Measurements from ENCODE around the gene PCYT2. TPM values are rescaled to one million over a fixed set of nuclear protein-coding genes. Genes with fewer than 3 reads are reported as not detected.

Gene PCYT2
- total RNA-seq, result 49.5 and 54.5 TPM in 2 replicates

DNA sequence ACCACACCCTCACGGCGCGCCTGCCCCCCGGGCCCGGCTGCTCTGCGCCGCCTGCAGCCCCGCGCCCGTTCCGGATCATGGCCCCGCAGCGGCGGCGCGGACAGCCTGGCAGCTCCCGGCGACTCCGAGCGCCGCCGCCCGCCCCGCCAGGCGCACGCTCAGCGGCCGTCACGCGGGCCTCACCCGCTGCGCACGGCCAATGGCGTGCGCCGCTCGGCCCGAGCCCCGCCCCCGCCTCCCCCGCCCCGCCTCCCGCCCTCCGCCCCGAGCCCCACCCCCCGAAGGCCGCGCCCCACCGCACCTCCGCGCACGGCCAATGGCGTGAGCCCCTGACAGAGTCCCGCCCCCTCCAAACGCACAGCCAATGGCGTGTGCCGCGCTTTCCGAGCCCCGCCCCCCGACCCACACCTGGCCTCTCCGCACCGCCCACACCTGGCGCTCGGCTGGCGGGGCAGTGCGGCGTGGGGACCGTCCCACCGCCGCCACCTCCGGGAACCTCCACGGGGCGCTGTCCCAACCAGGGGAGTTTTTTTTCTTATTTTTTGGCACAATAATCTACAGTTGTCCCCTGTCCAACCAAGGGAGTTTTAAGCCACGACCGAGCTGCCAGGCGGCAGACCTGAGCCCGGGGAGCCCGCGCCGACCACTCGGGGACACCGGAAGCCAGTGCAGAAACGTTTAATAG, at the start of gene PCYT2:
TSS of gene PCYT2 (minus strand) at position 123 of the 685 bp plus-strand sequence. CDS start at position 79, 44 bp downstream.
- DNase-seq (ENCODE audit: low spot score), result peak; percentile 91
- peak within 1 kb of the TSS; percentile 88 for H3K4me3 Mint-ChIP-seq
- no peaks in the 10 kb centered on the region for H3K9me3 Mint-ChIP-seq
- intact Hi-C loops (cut with micrococcal nuclease), result loop anchor here (1.0 to 2.0 kb wide), 4 partner anchors 15 to 79 kb away; partner anchors contain the start of genes ALYREF, ANAPC11, MAFG and P4HB
- H3K27me3 Mint-ChIP-seq (ENCODE audit: insufficient read depth), result no peaks in the 10 kb centered on the region
- H3K4me1 Mint-ChIP-seq (ENCODE audit: low read depth), result peaks cover 26% of the 10 kb centered on the region
- H3K27ac Mint-ChIP-seq, result peak within 1 kb of the TSS; percentile 61
- peaks cover 22% of the 10 kb centered on the region for H3K36me3 Mint-ChIP-seq (ENCODE audit: low read depth)

- Mint-ChIP-seq H3K4me1 (ENCODE audit: low read depth) (no peaks in the 10 kb centered on the region), H3K4me3 (no peak overlapping the region), H3K9me3 (no peaks in the 10 kb centered on the region), H3K36me3 (ENCODE audit: low read depth) (no peaks in the 10 kb centered on the region), H3K27me3 (ENCODE audit: insufficient read depth) (peaks cover 49% of the 10 kb centered on the region), H3K27ac (no peak overlapping the region)
- intact Hi-C loops (cut with micrococcal nuclease), result no loop called here
- DNase-seq (ENCODE audit: low spot score), result no peak
These were observed 49.1 kb upstream of the PCYT2 start for GRCh38 chr17:81960130-81960958.

DNA sequence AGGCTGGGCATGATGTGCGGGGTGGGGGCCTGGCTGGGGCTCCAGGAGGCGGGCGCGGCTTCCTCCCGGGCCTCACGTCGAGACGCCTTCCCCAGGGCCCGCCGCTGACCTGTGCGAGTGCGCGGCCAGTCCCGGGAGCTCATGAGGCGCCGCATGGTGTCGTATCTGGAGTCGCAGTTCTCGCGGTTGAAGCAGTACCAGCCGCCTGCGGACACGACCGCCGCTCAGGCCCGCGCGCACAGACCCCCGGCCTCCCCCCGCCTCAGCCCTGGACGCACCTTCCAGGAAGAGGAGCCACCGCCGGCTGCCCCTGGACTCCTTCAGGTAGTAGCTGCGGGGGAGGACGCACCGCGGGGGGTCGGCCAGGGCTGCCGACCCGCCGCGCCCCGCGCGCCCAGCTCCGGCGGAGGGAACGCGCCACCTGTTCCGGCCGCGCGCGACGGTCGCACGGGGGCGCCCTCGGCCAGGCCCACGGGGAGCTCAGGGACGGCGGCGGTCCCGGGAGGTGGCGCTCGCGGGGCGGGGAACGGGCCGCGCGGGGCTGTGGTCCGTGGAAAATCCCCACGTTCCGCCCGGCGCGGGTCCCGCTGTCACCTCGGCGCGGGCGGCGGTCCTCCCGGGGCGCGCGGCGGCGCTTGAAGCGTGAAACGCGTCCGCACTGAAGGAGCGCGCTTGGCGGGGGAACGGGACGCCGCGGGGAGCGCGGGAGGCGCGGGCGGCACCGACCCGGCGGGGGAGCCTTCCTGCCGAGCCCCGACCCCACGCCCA, 48.3 kb upstream of the PCYT2 start:
- Mint-ChIP-seq H3K4me3 (peak overlapping the region; percentile 61), H3K27ac (peak overlapping the region; percentile 75), H3K36me3 (ENCODE audit: low read depth) (no peaks in the 10 kb centered on the region), H3K9me3 (no peaks in the 10 kb centered on the region), H3K27me3 (ENCODE audit: insufficient read depth) (peaks cover 41% of the 10 kb centered on the region), H3K4me1 (ENCODE audit: low read depth) (no peaks in the 10 kb centered on the region)
- intact Hi-C loops (cut with micrococcal nuclease), result loop anchor here (1.0 to 2.0 kb wide), 2 partner anchors 61 to 195 kb away; no protein-coding TSS in a partner anchor
- DNase-seq (ENCODE audit: low spot score), result peak; percentile 77

- Mint-ChIP-seq H3K36me3 (ENCODE audit: low read depth) (no peaks in the 10 kb centered on the region), H3K9me3 (no peaks in the 10 kb centered on the region), H3K4me3 (peak overlapping the region; percentile 61), H3K27ac (peak overlapping the region; percentile 75), H3K27me3 (ENCODE audit: insufficient read depth) (peaks cover 34% of the 10 kb centered on the region), H3K4me1 (ENCODE audit: low read depth) (no peaks in the 10 kb centered on the region)
- intact Hi-C loops (cut with micrococcal nuclease), result loop anchor here (1.0 to 2.0 kb wide), 2 partner anchors 62 to 196 kb away; no protein-coding TSS in a partner anchor
- no peak for DNase-seq (ENCODE audit: low spot score)
These were observed 47.6 kb upstream of the PCYT2 start for GRCh38 chr17:81958633-81959342.

DNA sequence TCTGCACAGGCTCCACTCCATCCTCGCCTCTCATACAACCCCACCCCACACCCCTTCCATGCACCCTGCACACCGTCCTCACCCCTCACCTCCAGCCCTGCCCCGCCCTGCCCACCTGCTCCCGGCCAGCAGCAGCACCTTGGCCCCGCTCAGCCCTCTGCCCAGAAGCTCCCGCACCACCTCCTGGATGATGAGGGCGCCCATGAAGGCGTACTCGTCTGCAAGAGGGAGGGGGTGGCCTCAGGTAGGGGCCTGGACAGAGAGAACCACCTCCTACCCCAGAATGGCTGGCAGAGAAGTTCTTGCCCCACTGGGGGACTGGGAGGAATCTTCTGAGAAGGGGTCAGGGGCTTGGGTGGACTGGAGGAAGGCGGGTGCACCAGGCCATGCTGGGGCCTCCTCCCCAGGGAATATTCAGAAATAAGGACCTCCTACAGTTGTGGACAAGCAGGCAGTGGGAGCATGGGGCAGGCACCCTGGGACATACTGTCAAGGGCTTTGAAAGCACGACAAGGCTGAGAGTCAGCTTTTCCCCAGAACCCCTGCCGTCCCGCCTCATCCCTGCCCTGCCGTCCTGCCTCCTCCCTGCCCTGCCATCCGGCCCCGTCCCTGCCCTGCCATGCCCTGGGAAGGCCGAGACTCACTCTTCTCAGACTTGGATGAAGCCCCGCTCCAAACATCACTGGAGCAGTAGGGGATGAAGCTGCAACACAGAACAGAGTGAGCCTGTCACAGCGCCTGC, 46.7 kb upstream of the PCYT2 start:
- peaks cover 25% of the 10 kb centered on the region for H3K27me3 Mint-ChIP-seq (ENCODE audit: insufficient read depth)
- DNase-seq (ENCODE audit: low spot score), result no peak
- no peaks in the 10 kb centered on the region for H3K9me3 Mint-ChIP-seq
- no peaks in the 10 kb centered on the region for H3K4me1 Mint-ChIP-seq (ENCODE audit: low read depth)
- H3K27ac Mint-ChIP-seq, result peak overlapping the region; percentile 40
- no peaks in the 10 kb centered on the region for H3K36me3 Mint-ChIP-seq (ENCODE audit: low read depth)
- peak overlapping the region; percentile 61 for H3K4me3 Mint-ChIP-seq
- intact Hi-C loops (cut with micrococcal nuclease), result loop anchor here (2.0 kb wide), 1 partner anchor 197 kb away; no protein-coding TSS in a partner anchor

DNA sequence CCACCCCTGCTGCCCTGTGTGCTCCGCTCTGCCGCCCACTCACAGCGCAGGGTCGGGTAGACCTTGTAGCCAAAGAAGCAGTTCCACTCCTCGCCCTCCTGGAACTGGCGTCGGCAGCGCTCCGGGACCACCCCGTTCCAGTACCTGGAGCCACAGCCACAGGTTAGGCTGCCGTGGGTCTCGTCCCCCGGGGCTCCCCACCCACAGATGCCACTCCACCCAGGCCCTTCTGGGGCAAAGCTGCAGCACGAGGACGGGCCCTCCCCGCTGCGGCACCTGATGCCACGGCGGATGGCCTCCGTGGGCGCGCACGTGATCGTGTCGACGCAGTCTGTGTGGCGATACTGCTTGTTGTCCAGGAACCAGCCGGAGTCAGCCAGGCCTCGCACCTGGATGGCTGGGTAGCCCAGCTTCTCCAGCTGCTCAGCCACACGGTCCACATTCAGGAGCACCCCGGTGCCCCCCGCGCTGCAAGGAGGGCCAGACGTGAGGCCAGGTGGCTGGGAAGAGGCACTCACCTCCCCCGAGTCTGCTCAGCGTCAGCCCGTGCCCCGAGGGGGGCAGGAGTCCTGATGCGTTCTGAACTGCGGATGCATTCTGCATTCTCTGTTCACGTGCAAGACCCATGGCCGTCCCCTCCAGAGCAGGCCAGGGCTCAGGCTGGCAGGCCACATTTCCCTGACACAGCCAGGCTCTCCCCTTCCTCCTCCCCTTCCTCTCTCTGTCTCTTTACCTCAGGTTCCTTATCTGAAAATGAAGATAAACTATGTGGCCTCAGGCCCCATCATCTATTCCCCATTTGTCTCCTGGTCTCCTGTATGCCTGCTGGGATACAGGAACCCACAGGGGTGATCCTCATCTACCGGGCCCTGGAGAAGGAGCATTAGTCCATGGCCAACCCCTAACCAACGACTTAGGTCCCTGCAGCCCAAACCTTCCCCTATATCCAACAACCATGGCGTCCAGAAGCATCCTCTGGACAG, 45.7 kb upstream of the PCYT2 start:
- Mint-ChIP-seq H3K27me3 (ENCODE audit: insufficient read depth) (peaks cover 19% of the 10 kb centered on the region), H3K36me3 (ENCODE audit: low read depth) (no peaks in the 10 kb centered on the region), H3K9me3 (no peaks in the 10 kb centered on the region), H3K4me3 (no peak overlapping the region), H3K27ac (peak overlapping the region; percentile 40), H3K4me1 (ENCODE audit: low read depth) (no peaks in the 10 kb centered on the region)
- DNase-seq (ENCODE audit: low spot score), result no peak
- intact Hi-C loops (cut with micrococcal nuclease), result no loop called here

DNA sequence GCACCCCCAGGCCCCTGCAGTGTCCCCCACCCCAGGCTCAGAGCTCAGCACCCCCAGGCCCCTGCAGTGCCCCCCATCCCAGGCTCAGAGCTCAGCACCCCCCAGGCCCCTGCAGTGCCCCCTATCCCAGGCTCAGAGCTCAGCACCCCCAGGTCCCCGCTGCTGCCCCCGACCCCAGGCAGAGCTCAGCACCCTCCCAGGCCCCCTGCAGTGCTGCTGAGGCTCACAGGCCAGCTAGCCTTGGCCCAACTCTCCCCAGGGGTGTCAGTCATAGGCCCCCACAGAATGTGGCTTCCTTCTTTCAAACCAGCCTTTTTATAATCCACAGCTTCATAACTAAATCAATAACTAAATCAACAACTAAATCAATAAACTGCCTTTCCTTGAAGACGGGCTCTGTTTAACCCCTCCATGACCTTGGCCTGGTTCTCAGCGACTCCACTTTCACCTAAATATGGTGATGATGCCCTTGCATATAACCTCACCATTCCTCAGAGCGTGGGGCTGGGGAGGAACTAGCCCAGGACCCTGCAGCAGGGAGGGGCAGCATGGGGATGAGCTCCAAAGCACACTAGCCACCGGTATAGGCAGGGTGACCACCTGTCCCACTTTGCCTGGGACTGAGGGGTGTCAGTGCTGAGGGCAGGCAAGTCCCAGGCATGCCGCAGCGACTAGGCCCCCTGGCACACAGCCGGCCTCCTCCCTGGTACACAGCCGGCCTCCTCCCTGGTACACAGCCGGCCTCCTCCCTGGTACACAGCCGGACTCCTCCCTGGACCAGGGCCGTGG, 44.8 kb upstream of the PCYT2 start:
- intact Hi-C loops (cut with micrococcal nuclease), result no loop called here
- no peak for DNase-seq (ENCODE audit: low spot score)
- Mint-ChIP-seq H3K36me3 (ENCODE audit: low read depth) (no peaks in the 10 kb centered on the region), H3K9me3 (no peaks in the 10 kb centered on the region), H3K27me3 (ENCODE audit: insufficient read depth) (peaks cover 22% of the 10 kb centered on the region), H3K4me1 (ENCODE audit: low read depth) (no peaks in the 10 kb centered on the region), H3K4me3 (no peak overlapping the region), H3K27ac (no peak overlapping the region)

- Mint-ChIP-seq H3K36me3 (ENCODE audit: low read depth) (no peaks in the 10 kb centered on the region), H3K9me3 (no peaks in the 10 kb centered on the region), H3K27ac (no peak overlapping the region), H3K4me3 (no peak overlapping the region), H3K4me1 (ENCODE audit: low read depth) (no peaks in the 10 kb centered on the region), H3K27me3 (ENCODE audit: insufficient read depth) (peaks cover 25% of the 10 kb centered on the region)
- intact Hi-C loops (cut with micrococcal nuclease), result no loop called here
- no peak for DNase-seq (ENCODE audit: low spot score)
These were observed 44.0 kb upstream of the PCYT2 start for GRCh38 chr17:81955058-81955681.

DNA sequence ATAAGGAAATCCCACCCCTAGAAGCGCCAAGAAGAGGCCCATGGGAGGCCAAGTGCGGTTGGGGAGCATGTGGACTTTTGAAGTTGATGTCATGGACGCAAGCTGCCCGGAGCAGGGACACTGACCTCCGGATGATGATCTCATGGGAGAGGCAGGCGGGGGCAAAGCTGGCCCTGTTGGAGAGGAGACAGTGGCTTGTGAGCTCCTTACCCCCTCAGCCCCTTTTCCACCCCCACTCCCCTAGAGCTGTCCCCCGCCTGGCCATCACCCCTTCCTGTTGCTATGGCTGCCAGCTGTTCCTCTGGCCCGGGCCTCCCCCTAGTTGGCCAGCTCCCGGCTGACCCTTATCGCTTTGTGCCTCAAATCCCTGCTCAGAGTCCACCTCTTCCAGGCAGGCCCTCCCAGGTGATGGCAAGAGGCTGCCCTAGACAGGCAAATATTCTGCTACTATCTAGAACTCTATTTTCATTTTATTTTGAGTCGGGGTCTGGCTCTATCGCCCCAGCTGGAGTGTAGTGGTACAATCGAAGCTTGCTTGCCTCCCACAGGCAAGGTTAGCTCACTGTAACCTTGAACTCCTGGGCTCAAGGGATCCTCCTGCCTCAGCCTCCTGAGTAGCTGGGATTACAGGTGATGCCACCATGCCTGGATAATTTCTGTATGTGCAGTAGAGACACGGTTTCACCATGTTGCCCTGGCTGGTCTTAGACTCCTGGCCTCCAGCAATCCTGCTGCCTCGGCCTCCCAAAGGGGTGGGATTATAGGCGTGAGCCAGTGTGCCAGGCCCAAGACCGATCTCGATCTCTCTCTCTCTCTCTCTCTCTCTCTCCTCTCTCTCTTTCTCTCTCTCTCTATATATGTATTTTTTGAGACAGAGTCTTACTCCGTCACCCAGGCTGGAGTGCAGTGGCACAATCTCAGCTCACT, 43.2 kb upstream of the PCYT2 start:
- no peak for DNase-seq (ENCODE audit: low spot score)
- Mint-ChIP-seq H3K4me1 (ENCODE audit: low read depth) (no peaks in the 10 kb centered on the region), H3K9me3 (no peaks in the 10 kb centered on the region), H3K27me3 (ENCODE audit: insufficient read depth) (peaks cover 25% of the 10 kb centered on the region), H3K27ac (no peak overlapping the region), H3K36me3 (ENCODE audit: low read depth) (no peaks in the 10 kb centered on the region), H3K4me3 (no peak overlapping the region)
- intact Hi-C loops (cut with micrococcal nuclease), result no loop called here

All from activated T-helper 1 cell treated with anti-CD3 and anti-CD28 coated beads, Interleukin-12 subunit alpha, Interleukin-12 subunit beta, Interleukin-2, Interleukin-4 antibody, amounts not matched to agents 30 ng/mL and 10 ng/mL and 1 ng/mL, durations not matched to agents 14 hours and 24 hours and 36 hours (primary cell).